IPS DF 4.7 (cell line): ENCODE measurements around the gene SFTA2.
A peak's percentile ranks its signal among the peaks of the same experiment; 100 is the strongest.
"Not testable (repeated sequence)": the region's sequence is repeated elsewhere in the genome, so short reads cannot be mapped to it uniquely, and the experiment has no call there.

ENCODE experiments used
- DNase-seq: peaks from one replicate; pipeline ENCODE4 v3.0.0-alpha.2; 2013; ENCODE audit warnings: low spot score; ENCODE audit errors: extremely low read depth

SFTA2 gene

GRCh38 chr6:30912746-30913520 is 19.0 kb downstream of the SFTA2 start:
- DNase-seq = no peak

DNA sequence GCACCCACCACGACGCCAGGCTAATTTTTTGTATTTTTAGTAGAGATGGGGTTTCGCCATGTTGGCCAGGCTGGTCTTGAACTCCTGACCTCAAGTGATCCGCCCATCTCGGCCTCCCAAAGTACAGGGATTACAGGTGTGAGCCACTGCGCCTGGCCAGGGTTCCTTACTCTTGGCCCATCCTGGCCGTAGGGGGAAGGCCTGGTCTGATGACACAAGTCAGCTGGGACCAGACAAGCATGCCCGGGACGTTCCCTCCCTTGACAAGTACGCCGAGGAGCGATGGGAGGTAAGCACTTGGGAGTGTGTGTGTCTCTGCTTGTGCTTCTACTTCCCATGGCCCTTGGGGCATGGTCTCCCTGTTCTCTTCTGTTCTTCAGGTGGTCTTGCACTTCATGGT is 21.5 kb downstream of the SFTA2 start:
- DNase-seq = not testable (repeated sequence)

DNA sequence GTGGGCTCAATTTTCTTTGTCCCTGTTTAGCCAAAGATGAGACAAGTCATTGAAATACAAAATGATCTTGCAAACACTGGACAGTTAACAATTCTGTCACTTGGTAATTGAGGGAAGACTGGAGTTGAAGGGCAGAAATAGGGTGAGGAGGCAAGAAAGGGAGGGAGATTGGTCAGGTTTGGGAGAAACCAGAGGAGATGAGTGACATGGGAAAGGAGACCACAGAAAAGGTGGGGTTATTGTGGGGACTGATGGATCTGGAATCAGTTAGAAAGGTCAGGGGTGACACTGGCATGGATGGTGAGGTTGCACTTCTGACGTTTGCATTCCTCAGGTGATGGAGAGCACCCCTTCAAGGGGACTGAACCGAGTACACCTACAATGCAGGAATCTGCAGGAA is 23.3 kb downstream of the SFTA2 start:
- no peak for DNase-seq

GRCh38 chr6:30907758-30908591 is 24.0 kb downstream of the SFTA2 start, which contains the start of gene GTF2H4:
TSS of gene GTF2H4 (plus strand) at chr6:30908207.
- DNase-seq = peak; percentile 91

DNA sequence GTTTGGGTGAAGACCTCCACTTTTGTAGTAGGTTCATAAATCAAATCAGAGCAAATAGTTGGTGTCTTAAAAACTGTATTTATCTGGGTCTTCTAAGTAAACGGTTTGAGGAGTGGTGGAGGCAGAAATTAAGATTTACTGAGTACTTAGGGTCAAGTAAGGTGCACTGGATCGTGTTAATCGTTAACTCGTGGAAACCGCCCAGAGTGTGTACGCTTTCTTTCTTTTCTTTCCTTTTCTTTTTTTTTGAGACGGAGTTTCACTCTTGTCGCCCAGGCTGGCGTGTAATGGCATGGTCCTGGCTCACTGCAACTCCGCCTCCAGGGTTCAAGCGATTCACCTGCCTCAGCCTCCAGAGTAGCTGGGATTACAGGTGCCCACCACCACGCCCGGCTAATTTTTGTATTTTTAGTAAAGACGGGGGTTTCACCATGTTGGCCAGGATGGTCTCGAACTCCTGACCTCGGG is 24.6 kb downstream of the SFTA2 start:
- not testable (repeated sequence) for DNase-seq

DNA sequence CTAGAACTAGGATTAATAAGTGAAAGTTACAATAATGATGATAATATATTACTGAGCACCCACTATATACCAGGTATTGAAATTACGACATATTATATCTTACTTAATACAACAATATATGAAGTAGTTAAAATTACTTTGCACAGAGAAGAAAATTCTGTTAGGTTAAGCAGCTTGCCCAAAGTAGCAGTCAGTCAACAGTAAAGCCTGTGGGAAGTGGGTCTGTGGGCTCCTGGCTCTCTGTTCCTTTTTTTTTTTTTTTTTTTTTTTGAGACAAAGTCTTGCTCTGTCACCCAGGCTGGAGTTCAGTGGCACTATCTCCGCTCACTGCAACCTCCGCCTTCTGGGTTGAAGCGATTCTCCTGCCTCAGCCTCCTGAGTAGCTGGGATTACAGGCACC is 28.7 kb downstream of the SFTA2 start:
- no peak for DNase-seq

DNA sequence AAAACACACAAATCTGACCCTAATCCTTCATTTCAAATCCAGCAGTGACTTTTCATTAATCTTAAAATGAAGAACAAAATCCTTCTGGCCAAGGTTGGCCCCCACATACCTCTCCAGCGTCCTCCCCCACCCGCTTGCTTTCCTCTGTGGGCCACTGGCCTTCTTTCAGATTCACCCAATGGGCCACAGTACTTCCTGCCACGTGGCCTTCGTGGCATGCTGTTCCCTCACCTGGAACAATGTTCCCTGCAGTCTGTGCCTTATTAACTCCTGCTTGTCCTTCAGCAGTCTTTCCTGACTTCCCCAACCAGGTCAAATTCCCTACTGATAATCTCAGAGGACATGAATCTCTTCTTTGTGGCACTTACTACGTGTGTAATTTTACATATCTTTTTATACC is 29.3 kb downstream of the SFTA2 start:
- no peak for DNase-seq

DNA sequence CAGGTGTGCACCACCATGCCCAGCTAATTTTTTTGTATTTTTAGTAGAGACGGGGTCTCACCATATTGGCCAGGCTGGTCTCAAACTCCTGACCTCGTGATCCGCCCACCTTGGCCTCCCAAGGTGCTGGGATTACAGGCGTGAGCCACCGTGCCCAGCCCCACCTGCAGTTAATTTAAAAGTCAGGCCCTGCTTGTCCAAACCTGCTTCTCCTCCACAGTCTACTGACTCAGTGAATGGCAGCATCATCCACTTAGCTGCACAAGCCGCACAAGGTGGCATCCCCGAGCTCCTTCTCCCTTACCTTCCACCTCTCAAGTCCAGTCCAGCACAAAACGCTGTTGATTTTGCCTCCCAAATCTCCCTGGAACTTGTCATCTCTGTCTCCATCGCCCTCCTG is 29.8 kb downstream of the SFTA2 start:
- not testable (repeated sequence) for DNase-seq

- no peak for DNase-seq
These were observed 30.5 kb downstream of the SFTA2 start for GRCh38 chr6:30901436-30901835.

DNA sequence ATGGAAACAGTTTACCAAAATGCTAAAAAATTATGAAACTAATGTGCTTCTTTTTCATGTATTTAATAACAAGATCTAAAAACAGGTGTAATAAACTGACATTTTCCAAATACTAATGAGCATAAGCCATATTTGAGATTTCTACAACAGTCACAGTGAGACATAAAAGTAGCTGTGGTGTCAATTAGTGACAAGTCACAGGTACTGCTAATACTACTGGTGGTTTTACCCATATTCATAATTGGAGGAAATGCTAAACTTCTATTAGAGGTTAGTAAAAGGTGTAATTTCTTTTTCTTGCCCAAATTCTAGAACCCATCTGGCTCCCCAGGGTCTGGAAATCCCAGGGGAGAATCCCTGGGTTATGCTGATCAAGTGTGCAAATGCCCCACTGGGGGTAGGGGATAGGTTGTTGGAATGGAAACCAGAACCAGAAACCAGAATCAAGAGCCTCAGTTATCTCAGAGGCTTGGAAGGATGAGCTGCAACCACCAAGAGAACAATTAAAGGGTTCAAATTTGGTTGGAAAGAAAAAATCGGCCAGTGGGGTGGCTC is 31.0 kb downstream of the SFTA2 start:
- no peak for DNase-seq

GRCh38 chr6:30898750-30899360 is 33.1 kb downstream of the SFTA2 start:
- no peak for DNase-seq

DNA sequence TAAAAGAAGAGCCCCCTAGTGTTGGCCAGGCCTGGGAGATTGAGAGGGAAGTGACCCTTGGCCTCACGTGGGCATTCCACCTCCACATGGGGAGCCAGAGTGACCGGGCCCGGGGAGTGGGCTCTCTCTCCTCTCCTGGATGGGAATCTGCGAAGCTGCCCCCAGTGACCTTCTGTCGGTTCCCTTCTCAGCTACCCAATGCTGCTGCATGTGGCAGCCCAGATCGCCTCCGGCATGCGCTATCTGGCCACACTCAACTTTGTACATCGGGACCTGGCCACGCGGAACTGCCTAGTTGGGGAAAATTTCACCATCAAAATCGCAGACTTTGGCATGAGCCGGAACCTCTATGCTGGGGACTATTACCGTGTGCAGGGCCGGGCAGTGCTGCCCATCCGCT is 34.1 kb downstream of the SFTA2 start:
- no peak for DNase-seq

GRCh38 chr6:30896541-30896940 is 35.4 kb downstream of the SFTA2 start:
- DNase-seq = no peak

GRCh38 chr6:30895343-30895742 is 36.6 kb downstream of the SFTA2 start:
- DNase-seq = no peak

GRCh38 chr6:30894935-30895334 is 37.0 kb downstream of the SFTA2 start:
- DNase-seq = no peak

DNA sequence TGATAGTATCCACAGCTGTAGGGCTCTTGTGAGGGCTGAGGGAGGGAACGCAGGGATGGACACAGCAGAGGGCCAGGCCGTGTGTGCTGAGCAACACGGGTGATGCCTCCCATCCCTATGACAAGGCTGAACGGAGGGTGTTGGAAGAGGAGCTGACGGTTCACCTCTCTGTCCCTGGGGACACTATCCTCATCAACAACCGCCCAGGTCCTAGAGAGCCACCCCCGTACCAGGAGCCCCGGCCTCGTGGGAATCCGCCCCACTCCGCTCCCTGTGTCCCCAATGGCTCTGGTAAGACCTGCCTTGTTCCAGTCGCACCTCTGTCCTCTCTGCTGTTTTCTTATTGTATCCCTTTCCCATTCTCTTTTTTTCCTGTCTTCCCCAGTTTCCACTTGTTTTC is 37.6 kb downstream of the SFTA2 start:
- DNase-seq = no peak

DNA sequence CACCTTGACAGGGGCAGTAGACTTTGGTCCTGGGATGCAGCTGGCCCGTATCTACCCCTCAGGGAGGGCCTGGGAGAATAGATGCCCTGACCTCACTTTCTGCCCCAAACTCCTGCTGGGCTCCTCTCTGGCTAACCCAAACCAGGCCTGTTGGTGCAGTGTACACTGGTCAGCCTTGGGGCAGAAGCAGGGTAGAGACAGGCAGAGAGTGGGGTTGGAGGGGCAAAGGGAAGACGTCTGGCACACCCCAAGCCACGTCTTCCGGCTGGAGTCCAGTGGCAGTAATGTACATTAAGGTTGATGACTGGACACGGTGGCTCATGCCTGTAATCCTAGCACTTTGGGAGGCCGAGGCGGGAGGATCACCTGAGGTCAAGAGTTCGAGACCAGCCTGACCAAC is 38.3 kb downstream of the SFTA2 start:
- no peak for DNase-seq

DNA sequence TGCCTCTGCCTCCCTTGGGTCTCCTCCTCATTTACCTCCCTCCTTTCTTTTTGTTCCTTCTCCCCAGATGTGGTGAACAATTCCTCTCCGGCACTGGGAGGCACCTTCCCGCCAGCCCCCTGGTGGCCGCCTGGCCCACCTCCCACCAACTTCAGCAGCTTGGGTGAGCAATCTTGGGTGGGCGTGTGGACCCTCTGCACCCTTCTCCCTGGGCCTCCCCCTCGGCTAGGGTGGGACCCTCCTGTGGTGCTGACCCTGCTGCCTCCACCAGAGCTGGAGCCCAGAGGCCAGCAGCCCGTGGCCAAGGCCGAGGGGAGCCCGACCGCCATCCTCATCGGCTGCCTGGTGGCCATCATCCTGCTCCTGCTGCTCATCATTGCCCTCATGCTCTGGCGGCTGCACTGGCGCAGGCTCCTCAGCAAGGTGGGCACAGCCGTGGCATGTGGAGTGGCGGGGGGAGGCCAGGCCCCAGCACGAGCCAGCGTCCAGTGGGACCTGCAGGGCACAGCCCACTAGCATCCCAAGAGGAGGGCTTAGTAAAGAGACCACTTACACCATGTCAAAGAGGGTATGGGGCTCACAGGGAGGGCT is 38.9 kb downstream of the SFTA2 start:
- DNase-seq = no peak

- DNase-seq = no peak
These were observed 40.0 kb downstream of the SFTA2 start for GRCh38 chr6:30891816-30892538.

GRCh38 chr6:30891450-30891723 is 40.6 kb downstream of the SFTA2 start:
- DNase-seq = no peak
